Testis (tissue), 2 donors: ENCODE results near the gene RSPH10B2.
"Not testable (repeated sequence)": the region's sequence is repeated elsewhere in the genome, so short reads cannot be mapped to it uniquely, and the experiment has no call there.

Experiments used
- POLR2A ChIP-seq: fragments of 450-650 bp; IDR thresholded peaks from one replicate; pipeline ENCODE4 v1.6.1; 2017; ENCODE audit warnings: antibody characterized with exemption, mild to moderate bottlenecking, moderate library complexity
- TF ChIP-seq, protein P1 (sequence below), 3 experiments: fragments of 450-650 bp in 2 of 3; fragments of 200-600 bp in 1 of 3; sonication (generic) in 1 of 3; IDR thresholded peaks; one replicate each; pipeline ENCODE4 v1.5.1; 2016 to 2019; ENCODE audit warnings: antibody characterized with exemption in 3 of 3, mild to moderate bottlenecking in 2 of 3, moderate library complexity in 1 of 3

DNA sequence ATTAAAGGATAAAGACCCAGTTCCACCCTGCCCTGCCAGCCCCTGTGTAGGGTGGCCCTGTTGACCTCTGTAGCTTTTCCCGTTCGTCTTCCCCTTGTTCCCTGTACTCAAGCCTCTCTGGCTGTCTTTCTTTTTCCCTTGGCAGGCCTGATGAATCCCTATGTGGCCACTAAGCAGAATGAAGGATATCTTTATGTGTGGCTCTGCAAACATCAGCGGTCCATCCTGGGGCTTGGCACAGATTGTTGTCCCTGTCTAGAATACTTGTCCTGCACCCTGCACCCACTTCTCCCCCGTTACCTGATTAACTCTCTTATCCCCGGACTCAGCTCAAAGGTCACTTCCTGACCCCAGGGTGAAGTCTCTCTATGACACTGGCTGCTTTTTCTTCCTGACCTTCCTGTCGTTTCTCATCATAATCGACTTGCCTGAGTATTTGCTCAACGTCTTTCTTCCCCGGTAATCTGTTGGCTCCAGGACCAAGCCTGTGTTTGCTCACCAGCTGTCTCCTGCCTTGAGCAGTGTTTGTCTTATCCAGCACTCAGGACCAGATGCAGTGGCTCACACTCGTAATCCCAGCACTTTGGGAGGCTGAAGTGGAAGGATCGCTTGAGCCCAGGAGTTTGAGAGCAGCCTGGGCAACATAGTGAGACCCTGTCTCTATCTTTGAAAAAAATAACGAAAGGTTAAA lies 9.3 kb upstream of the RSPH10B2 start:
- TF ChIP-seq, protein P1, sequence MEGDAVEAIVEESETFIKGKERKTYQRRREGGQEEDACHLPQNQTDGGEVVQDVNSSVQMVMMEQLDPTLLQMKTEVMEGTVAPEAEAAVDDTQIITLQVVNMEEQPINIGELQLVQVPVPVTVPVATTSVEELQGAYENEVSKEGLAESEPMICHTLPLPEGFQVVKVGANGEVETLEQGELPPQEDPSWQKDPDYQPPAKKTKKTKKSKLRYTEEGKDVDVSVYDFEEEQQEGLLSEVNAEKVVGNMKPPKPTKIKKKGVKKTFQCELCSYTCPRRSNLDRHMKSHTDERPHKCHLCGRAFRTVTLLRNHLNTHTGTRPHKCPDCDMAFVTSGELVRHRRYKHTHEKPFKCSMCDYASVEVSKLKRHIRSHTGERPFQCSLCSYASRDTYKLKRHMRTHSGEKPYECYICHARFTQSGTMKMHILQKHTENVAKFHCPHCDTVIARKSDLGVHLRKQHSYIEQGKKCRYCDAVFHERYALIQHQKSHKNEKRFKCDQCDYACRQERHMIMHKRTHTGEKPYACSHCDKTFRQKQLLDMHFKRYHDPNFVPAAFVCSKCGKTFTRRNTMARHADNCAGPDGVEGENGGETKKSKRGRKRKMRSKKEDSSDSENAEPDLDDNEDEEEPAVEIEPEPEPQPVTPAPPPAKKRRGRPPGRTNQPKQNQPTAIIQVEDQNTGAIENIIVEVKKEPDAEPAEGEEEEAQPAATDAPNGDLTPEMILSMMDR (IDR thresholded peaks at IDR 0.05): not testable (repeated sequence)
- TF ChIP-seq POLR2A: not testable (repeated sequence)
